GM12872 (cell line): ENCODE results near the gene ACTR1A.

Experiments used
- TF ChIP-seq, protein P1 (sequence below): IDR thresholded peaks from 3 replicates; pipeline ENCODE4 v1.5.1; 2011; ENCODE audit warnings: low read depth, mild to moderate bottlenecking, low read length, moderate library complexity; ENCODE audit not compliant: insufficient read depth

Gene ACTR1A

DNA sequence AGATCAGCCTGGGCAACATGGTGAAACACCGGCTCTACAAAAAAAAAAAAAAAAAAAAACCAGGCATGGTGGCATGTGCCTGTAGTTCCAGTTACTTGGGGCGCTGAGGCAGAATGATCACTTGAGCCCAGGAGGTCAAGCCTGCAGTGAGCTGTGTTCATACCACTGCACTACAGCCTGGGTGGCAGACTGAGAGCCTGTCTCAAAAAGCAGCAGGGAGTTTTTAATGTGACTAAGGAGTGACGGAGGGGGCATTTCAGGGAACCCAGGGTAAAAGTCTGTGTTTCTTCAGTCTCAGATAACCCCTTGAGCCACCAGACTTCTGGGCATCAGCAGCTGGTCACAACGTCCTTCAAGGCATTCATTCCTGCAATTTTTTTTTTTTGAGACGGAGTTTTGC lies 49.0 kb downstream of the ACTR1A start:
- TF ChIP-seq, protein P1, sequence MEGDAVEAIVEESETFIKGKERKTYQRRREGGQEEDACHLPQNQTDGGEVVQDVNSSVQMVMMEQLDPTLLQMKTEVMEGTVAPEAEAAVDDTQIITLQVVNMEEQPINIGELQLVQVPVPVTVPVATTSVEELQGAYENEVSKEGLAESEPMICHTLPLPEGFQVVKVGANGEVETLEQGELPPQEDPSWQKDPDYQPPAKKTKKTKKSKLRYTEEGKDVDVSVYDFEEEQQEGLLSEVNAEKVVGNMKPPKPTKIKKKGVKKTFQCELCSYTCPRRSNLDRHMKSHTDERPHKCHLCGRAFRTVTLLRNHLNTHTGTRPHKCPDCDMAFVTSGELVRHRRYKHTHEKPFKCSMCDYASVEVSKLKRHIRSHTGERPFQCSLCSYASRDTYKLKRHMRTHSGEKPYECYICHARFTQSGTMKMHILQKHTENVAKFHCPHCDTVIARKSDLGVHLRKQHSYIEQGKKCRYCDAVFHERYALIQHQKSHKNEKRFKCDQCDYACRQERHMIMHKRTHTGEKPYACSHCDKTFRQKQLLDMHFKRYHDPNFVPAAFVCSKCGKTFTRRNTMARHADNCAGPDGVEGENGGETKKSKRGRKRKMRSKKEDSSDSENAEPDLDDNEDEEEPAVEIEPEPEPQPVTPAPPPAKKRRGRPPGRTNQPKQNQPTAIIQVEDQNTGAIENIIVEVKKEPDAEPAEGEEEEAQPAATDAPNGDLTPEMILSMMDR: no peak

- TF ChIP-seq, protein P1: no peak
Measured at GRCh38 chr10:102452672-102453340, 49.7 kb downstream of the ACTR1A start.

- TF ChIP-seq, protein P1: no peak
Measured at GRCh38 chr10:102451105-102451969, 51.2 kb downstream of the ACTR1A start, which contains the start of gene C10orf95. Gene C10orf95, minus strand, starts transcription at chr10:102451543. Its CDS starts 450 bp downstream, at chr10:102451093.

GRCh38 chr10:102450374-102451104 lies 52.0 kb downstream of the ACTR1A start:
- TF ChIP-seq, protein P1: no peak

DNA sequence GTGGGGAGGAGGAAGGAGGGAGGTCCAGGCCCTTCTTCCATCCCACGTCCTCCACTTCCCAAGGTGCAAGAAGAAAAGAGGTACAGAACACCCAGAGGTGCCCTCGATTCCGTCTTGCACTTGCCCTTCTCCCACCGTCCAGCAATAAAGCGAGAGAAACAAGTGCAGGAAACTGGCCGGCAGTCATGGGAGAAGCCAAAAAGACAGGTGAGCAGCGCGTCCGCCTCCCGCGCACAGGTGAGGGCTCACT lies 52.5 kb downstream of the ACTR1A start:
- TF ChIP-seq, protein P1: no peak

GRCh38 chr10:102449321-102450123 lies 53.0 kb downstream of the ACTR1A start:
- TF ChIP-seq, protein P1: no peak

DNA sequence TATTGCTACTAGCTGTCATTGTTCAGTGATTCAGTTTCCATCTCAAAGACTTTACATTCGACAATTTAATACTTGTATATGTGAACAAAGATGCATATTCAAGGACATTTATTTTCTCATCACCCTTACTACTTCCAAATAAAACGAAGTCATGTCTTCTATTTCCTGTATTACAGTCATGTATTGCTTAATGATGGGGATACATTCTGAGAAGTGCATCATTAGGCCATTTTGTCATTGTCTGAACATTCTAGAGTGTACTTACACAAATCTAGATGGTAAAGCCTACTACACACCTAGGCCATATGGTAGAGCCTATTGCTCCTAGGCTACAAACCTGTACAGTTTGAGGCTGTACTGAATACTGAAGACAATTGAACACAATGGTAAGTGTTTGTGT lies 57.7 kb downstream of the ACTR1A start:
- TF ChIP-seq, protein P1: no peak
